Pancreas (tissue), 10 donors: ENCODE data around the gene IKBKE. TPM values are rescaled to one million over a fixed set of nuclear protein-coding genes. Genes with fewer than 3 reads are reported as not detected.

Experiments
- ATAC-seq, 4 donors: fragments of 200-7000 bp; cut with Tn5 transposase; one replicate each; pipeline versions ENCODE4 v1.8.0 to v1.9.1; 2020; ENCODE audit warnings: mild to moderate bottlenecking in 4 of 4, moderate library complexity in 4 of 4
- DNase-seq, 6 donors: peaks; one replicate each; pipeline ENCODE4 v3.0.0-alpha.2; 2020
- FAIRE-seq: peaks from 2 replicates; lab custom pipeline; 2012; peaks lifted over from hg19 to GRCh38; lab: Jason Lieb, UNC
- H3K27ac ChIP-seq, 4 donors: fragments of 200-600 bp; sonication (generic); 1 replicate in 3 of 4; 2 replicates in 1 of 4; pipeline versions ENCODE4 v1.5.0 to v1.8.0; 2020
- H3K27me3 ChIP-seq, 4 donors: fragments of 200-600 bp; one replicate each; pipeline ENCODE4 v1.8.0; 2021
- H3K36me3 ChIP-seq, 3 donors: fragments of 200-600 bp; sonication (generic) in 1 of 3; one replicate each; pipeline versions ENCODE4 v1.5.0 to v1.8.0; 2020 to 2021
- H3K4me1 ChIP-seq, 3 donors: fragments of 200-600 bp; one replicate each; pipeline ENCODE4 v1.8.0; 2021
- H3K4me3 ChIP-seq, 4 donors: fragments of 200-600 bp; sonication (generic) in 2 of 4; one replicate each; pipeline versions ENCODE4 v1.5.0 to v1.8.0; 2020 to 2021
- H3K9me3 ChIP-seq, 4 donors: fragments of 200-600 bp; one replicate each; pipeline ENCODE4 v1.8.0; 2021
- CTCF ChIP-seq, 4 donors: fragments of 200-600 bp; sonication (generic) in 3 of 4; IDR thresholded peaks; one replicate each; pipeline versions ENCODE4 v1.5.0 to v1.8.0; 2021; ENCODE audit warnings: antibody characterized with exemption in 4 of 4
- WGBS, 2 donors: extraction: QIAGEN DNeasy Blood & Tissue Kit; methylation state at CpG; one replicate each; pipeline ENCODE4 v1.1.7; 2013; 5-methylcytosine and 5-hydroxymethylcytosine counted together
- intact Hi-C, 3 donors: fragments of 100-400 bp; cut with DNase I; formaldehyde crosslinking; loops; one replicate each; pipeline versions ENCODE4 v1.11.1 to v1.14.2; 2022
- polyA plus RNA-seq, 2 donors: library from polyadenylated mRNA; stranded (reverse); fragments of 200-250 nt; gene quantifications; one replicate each; pipeline ENCODE4 v1.2.3, GENCODE V29; 2013
- total RNA-seq, 6 donors: library from RNA; stranded (reverse); fragmentation: NEBNext Ultra II Directional in 4 of 6; extraction: Animal tissue kit (Norgen Biotek cat#: 25700) in 4 of 6; gene quantifications; one replicate each; pipeline versions ENCODE4 v1.2.1 to v1.2.4, GENCODE V29; 2021 to 2023
- donor health status: healthy with polysubstance abuse.
- donor health status: DM: no; HTN: no; CAD: no; lungs with moderate emphysema.
- donor health status: DM: no; HTN: no; CAD: no.
- donor health status: control.
- donor health status: control.
- donor health status: Bipolar disorder and iron deficiency.
- donor health status: DM: yes; HTN: yes; CAD: no.
- donor health status: DM: no; HTN: no; CAD: no.
- donor health status: DM: no; HTN: no; CAD: no.
- donor health status: DM: yes; HTN: yes; CAD: no.

Gene IKBKE
- total and polyA plus RNA-seq, 8 donors: 1.8 to 9.9 (median 3.4) TPM

- intact Hi-C loops: no loop called here
- H3K4me1 ChIP-seq: peaks cover 0 to 17% (median 4%) of the 10 kb centered on the region in 3 donors
- DNase-seq (no peak), FAIRE-seq (no peak), ATAC-seq (peak; percentile 57 to 72 (median 62))
- H3K36me3 ChIP-seq: no peaks in the 10 kb centered on the region
- peak overlapping the region; percentile 13 to 66 (median 50) for H3K4me3 ChIP-seq
- peak overlapping the region in 2 of 4 donors; percentile 15 to 52 for H3K27ac ChIP-seq
- no peak for TF ChIP-seq CTCF (IDR thresholded peaks at IDR 0.05)
- no peaks in the 10 kb centered on the region for H3K27me3 ChIP-seq
- H3K9me3 ChIP-seq: no peaks in the 10 kb centered on the region
- WGBS, 2 donors: 1% methylated on average over 17 to 18 of the region's 18 CpGs
Observed at GRCh38 chr1:206470692-206471414, 577 bp downstream of the IKBKE start.

DNA sequence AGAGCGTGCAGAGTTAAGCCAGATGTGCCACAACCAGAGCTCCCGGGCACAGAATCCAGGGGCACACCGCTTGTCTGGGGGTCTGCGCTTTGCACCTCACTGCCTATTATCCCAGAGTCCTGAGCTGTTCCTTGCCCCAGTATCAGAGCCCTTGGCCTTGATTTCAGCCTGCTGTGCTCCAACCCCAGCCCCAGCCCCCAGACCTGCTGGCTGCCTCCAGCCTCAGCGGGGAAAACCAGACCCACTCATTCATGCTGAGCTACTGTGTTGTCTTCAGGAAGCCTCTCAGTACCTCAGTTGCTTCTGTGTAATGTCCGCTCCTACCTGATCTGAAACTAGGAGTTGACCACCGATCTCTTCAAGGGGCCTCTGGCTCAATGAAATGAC, 1.1 kb downstream of the IKBKE start:
- no peak for DNase-seq
- ATAC-seq: no peak
- Histone ChIP-seq H3K27ac (no peak overlapping the region), H3K9me3 (no peaks in the 10 kb centered on the region), H3K27me3 (no peaks in the 10 kb centered on the region), H3K36me3 (no peaks in the 10 kb centered on the region), H3K4me1 (peaks cover 0 to 17% (median 4%) of the 10 kb centered on the region in 3 donors), H3K4me3 (peak overlapping the region in 2 of 4 donors; percentile 61 to 66)
- no peak for FAIRE-seq
- TF ChIP-seq CTCF (IDR thresholded peaks at IDR 0.05): no peak
- WGBS, 2 donors: 71 to 76% methylated on average over 7 of the region's 7 CpGs
- intact Hi-C loops: no loop called here

DNA sequence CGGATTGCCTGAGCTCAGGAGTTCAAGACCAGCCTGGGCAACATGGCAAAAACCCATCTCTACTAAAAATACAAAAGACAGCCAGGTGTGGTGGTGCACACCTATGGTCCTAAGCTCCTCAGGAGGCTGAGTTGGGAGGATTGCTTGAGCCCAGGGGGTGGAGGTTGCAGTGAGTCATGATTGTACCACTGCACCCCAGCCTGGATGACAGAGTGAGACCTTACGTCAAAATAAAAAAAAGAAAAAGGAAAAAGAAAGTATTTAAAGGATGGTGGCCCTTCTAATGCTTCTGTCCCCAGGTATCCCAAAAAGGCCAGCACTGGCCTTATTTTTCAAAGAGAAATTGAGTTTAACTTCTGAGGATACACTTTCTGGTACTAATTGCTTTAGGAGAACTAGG, 1.7 kb downstream of the IKBKE start:
- no peaks in the 10 kb centered on the region for H3K9me3 ChIP-seq
- FAIRE-seq (no peak), ATAC-seq (no peak), DNase-seq (no peak)
- TF ChIP-seq CTCF (IDR thresholded peaks at IDR 0.05): no peak
- WGBS, 2 donors: 94 to 95% methylated on average over 2 of the region's 2 CpGs
- H3K36me3 ChIP-seq: no peaks in the 10 kb centered on the region
- intact Hi-C loops: no loop called here
- H3K27me3 ChIP-seq: no peaks in the 10 kb centered on the region
- no peak overlapping the region for H3K4me3 ChIP-seq
- H3K4me1 ChIP-seq: peaks cover 0 to 17% (median 4%) of the 10 kb centered on the region in 3 donors
- H3K27ac ChIP-seq: no peak overlapping the region

DNA sequence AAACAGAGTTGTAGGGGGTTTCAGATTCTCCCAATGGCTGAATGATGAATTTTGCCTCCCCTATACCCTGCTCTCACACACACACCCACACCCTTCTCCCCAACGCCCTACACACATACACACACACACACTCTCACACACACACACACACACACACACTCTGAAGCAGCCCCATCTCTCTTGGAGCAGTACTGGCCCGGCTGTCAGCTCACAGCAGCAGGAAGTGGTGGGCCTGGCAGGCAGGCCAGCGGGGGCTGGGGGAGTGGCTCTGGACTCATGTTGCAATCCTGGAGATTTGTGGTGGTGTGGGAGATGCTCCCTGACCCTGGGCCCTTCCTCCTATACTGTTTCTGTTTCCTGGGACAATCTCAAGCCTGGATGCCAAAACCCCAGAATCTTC, 2.2 kb downstream of the IKBKE start:
- FAIRE-seq: no peak

More for the DNA sequence above, 2.2 kb downstream of the IKBKE start:
- H3K9me3 ChIP-seq: no peaks in the 10 kb centered on the region
- peaks cover 0 to 17% (median 4%) of the 10 kb centered on the region in 3 donors for H3K4me1 ChIP-seq
- H3K27ac ChIP-seq: no peak overlapping the region
- no peaks in the 10 kb centered on the region for H3K27me3 ChIP-seq
- 60 to 77% methylated on average over 3 of the region's 3 CpGs for WGBS, 2 donors
- no peaks in the 10 kb centered on the region for H3K36me3 ChIP-seq
- H3K4me3 ChIP-seq: no peak overlapping the region
- no peak for DNase-seq
- peak in 2 of 4 donors; percentile 5 to 9 for ATAC-seq
- intact Hi-C loops: no loop called here
- TF ChIP-seq CTCF (IDR thresholded peaks at IDR 0.05): no peak
